HG03378 (cell line): ENCODE measurements around the gene DLL1.
A peak's percentile ranks its signal among the peaks of the same experiment; 100 is the strongest.
"Not testable (repeated sequence)": the region's sequence is repeated elsewhere in the genome, so short reads cannot be mapped to it uniquely, and the experiment has no call there.

Experiments used
- ATAC-seq: cut with Tn5 transposase; IDR thresholded peaks from one replicate; pipeline ENCODE4 v1.9.1; 2021; ENCODE audit warnings: mild to moderate bottlenecking, moderate library complexity; ENCODE audit not compliant: unreplicated experiment

The DLL1 gene, protein sequence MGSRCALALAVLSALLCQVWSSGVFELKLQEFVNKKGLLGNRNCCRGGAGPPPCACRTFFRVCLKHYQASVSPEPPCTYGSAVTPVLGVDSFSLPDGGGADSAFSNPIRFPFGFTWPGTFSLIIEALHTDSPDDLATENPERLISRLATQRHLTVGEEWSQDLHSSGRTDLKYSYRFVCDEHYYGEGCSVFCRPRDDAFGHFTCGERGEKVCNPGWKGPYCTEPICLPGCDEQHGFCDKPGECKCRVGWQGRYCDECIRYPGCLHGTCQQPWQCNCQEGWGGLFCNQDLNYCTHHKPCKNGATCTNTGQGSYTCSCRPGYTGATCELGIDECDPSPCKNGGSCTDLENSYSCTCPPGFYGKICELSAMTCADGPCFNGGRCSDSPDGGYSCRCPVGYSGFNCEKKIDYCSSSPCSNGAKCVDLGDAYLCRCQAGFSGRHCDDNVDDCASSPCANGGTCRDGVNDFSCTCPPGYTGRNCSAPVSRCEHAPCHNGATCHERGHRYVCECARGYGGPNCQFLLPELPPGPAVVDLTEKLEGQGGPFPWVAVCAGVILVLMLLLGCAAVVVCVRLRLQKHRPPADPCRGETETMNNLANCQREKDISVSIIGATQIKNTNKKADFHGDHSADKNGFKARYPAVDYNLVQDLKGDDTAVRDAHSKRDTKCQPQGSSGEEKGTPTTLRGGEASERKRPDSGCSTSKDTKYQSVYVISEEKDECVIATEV

DNA sequence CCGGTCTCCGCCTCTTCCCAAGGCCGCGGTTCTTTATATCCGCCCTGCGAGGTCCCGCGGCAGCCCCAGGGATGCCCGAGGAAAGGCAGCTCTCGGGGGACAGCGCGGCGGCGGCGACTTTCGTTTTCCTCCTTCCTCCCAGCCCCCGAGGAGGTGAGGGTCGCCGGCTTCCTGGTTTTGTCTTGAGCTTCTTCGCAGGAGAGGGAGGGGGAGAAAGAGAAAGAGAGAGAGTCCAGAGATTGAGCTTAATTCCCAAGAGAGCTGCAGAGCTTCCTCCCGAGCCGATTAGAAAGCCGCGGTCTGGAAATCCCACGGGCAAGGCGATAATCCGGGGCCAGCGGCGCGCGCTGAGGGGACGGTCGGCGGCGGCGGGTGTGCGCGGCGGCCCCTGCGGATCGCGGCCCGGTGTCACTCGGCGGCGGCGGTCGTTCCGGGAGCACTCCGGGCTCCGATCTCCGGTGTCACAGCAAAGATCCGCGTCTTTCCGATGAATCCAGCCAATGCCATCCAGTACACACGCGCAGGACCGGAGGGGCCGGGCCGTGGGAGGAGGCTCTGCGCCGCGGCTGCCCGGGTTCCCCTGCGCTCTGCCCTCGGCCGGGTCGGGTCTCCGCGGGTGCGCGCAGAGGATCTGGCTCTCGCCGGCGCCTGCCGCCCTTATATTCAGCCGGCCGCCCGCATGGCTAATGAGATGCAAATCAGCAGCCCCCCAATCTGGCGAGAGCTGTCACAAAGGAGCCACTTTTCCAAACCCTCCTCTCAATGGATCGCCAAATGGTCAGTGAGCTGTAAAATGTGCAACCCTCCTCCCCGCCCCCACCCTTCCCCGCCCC, at the start of gene DLL1:
Gene DLL1 (minus strand): TSS at position 783 of the 833 bp plus-strand sequence. CDS start 939 bp downstream, outside the sequence.
- ATAC-seq = no peak

DNA sequence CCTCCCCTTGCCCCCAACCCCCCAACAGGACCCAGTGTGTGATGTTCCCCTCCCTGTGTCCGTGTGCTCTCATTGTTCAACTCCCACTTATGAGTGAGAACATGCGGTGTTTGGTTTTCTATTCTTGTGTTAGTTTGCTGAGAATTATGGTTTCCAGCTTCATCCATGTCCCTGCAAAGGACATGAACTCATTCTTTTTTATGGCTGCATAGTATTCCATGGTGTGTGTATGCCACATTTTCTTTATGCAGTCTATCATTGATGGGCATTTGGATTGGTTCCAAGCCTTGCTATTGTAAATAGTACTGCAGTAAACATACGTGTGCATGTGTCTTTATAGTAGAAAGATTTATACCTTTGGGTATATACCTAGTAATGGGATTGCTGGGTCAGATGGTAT, 44.3 kb upstream of the DLL1 start:
- ATAC-seq = not testable (repeated sequence)

DNA sequence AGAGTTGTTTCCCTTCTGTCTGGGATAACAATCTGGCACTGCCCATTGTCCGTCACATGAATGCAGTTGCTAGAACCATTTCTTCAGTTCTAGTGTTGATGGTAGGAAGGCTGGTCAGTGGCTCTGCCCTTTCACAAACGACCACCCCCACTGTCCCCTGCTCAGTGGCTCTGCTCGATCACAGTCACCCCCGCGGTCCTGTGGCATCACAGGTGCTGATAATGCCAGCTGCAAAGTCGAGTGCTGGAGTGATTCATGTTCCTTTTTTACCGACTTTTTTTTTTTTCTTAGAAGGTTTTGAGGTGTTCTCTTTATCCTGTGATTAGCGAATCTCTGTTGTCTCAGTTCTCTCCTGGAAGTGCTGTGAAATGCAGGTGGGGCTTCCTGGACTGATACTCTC, 38.4 kb upstream of the DLL1 start:
- ATAC-seq = no peak

DNA sequence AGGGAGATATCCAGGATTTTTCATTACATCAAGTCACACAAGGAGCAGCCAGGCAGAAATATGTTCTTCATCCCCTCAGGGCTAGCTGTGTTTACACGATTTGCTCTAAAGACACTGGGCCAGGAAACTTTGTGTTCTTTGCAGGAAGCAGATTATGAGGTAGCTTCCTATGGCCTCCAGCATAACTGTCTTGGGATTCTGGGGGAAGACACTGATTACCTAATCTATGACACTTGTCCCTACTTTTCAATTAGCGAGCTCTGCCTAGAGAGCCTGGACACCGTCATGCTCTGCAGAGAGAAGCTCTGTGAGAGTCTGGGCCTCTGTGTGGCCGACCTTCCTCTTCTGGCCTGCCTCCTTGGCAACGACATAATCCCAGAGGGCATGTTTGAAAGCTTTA, 26.8 kb upstream of the DLL1 start:
- ATAC-seq = no peak

DNA sequence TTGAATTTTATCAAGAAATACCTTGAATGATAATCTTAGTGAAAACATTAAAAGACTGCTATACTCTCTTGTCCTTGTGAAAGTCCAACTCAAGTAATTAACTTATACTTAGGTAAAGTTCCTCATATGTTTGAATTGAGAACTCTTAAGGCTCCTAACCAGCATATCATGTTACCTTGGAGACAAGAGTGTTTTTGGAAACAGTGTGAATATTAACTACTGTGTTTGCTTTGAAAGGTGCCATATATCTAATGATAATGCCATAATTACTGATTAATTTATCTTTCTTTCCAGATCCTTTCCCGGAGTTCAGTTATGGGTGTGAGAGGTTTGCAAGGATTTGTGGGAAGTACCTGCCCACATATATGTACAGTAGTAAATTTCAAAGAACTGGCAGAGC, 26.2 kb upstream of the DLL1 start:
- no peak for ATAC-seq

DNA sequence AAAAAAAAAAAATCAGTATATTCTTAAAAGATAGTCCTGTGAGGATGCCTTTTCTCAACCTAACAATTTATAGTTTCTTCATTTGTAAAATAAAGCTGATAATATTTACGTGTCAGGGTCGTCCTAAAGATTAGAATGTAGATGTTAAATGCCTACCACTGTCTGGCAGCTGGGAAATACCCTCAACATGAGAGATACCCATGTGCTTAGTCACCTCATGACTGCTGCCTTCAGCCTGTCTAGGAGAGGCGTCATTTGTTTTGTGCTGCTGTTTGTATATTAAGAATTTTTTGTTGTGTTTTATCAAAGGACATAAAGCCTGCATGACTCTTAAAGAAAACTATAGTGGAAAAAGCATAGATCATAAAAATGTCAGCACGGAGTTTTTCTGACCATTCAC, 25.2 kb upstream of the DLL1 start:
- ATAC-seq = no peak

DNA sequence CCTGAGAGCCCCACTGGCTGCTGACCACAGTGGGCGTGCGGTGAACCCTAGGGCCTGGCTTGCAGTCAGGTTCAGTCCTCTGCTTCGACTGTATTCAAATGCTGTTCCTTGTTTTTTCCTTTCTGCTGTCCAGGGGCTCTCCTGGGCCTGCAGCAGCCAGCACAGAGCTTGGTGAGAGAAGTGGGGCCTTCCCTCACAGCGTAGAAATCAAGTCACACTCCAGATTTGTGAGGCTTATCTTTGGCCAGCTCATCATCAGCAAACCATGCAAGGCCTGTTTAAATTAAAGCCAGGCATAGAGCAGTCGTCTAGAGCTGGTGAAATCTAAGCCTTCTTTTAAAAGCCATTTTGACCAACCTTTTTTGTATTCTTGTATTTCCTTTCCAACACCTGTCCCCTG, 24.1 kb upstream of the DLL1 start:
- no peak for ATAC-seq

DNA sequence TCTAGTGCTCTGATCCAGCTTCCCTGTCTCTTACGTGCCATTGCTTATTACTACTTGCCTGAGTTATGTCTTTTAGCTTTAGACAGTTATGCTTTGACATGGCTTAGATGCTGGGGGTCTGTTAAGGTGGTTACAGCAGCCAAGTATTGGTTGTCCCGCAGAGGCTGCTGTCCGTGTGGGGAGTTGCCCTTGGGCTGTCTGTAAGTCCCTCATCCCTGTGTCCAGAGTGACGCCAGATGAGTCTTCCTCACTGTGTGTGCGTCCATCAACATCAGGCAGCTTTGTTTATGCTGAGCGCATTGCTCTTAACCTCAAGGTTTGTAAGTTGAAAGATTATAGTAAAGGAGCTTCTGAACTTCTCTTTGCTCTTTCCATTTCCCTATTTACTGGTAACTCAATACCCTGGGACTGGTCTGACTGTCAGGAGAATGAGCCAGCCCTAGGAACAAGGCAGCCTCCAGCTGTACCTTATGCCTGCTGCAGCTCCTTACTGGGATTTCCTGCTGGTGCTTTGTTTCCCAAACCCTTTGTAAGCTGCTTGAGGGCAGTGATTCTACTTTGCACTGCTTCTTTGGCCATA, 22.9 kb upstream of the DLL1 start:
- no peak for ATAC-seq

DNA sequence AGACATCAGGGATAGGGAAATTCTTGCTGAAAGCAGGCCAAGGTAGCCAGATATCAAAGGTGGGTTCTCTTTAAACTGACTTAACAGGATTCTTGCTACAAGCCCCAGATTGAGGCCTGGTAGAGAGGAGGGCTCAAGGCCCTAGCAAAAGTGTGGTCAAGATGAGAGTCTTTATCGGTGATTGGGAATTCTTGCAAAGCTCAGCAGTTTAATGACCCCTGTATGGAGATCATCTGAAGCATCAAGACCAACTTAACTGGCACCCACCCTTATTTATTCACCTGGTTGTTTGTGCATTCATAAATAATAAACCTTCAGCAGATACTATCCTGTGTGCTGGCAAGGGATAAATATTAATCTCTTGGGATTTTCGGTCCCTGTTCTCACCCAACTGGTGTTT, 22.0 kb upstream of the DLL1 start:
- no peak for ATAC-seq

DNA sequence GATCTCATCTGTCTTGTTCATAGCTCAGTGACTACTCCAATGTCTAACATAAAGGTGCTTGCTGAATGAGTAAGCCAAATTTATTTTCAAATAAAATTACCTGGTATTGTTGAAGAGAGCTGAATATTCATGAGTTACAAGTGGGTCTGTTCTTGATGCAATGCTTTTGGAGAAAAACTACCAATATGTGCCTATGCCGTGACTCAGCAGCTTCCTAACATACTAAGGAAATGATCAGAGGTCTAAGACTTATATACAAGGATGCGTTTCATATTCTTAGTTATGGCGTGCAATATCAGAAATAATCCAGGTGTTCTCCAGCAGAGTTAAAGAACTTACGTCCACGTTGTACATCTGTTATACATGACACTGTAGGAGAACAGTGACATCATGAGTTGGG, 20.8 kb upstream of the DLL1 start:
- no peak for ATAC-seq

DNA sequence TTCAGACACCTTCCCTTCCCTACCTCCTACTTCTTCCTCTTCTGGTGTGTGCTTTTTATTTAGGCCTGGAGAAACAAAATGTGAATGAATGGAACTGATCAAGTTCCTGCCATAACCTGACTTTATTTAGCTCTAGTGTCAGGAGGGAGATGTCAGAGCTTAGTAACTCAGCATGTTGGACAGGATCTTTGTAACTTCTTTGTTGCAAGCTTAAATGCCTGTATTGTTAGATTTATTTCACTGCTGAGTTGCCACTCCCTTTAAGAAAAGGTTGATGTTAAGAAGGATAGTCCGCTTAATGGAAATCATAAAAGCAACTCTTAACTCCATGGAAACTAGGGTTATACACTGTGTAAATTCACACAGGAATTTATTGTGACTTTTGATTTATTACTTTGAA, 17.9 kb upstream of the DLL1 start:
- no peak for ATAC-seq

DNA sequence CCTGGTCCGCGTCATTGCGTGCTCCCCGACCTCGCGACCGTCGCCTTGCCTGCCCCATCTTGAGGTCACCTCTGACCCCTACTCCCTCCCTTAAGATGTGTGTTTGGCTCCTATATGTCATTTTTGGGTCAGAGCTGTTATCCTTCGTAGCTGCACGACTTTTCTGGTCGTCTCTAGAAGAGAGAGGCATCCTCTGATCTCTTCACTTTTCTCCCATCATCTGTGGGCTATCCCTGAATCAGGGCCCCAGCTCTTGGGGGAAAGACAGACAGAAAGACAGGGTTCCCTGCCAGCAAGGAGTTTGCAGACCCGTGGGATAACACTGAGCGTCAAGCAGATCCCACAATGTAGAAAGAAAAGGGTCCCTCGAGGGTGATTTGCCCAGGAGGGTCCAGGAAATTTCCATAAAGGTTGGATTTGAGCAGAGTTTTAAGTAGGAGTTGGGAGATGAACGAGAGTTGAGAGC, 16.2 kb upstream of the DLL1 start:
- ATAC-seq = no peak

DNA sequence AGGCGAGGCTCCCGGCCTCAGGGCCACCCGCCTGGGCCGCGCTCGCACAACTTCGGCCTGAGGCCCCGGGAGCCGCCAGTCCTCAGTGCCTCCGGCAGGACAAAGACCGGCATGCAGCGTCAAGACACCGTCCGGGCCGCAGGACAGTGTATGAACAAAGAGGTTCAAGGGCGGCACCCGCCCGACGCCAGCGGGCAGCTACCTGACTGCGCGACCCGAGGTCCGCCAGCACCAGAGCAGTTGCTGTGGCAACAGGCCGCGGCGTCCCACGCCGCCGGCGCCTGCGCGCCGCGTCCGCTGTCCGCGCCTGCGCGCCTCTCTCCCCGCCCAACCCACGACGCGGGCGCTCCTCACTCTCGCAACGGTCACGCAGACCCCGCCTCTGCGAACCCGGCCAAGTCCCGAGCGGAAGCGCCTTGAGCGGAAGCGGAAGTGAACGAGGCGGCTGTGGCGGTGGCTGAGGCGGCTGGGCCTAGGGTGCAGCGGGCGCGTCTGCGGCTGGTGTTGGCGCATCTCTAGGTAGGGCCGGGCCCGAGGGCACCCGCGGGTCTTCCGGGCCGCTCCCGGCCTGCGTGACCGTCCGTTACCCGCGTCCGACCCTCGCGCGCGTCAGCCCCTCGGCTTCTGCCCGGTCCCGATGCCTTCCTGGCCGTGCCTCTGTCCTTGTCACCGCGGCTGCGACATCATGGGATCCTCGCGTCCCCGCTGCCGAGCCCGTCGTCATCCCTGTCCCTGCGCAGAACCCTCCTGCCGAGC, 15.6 kb upstream of the DLL1 start, which contains the start of gene FAM120B:
Gene FAM120B (plus strand): TSS at position 435 of the 756 bp plus-strand sequence. CDS start 10,633 bp downstream, outside the sequence.
- peak; percentile 92 for ATAC-seq

DNA sequence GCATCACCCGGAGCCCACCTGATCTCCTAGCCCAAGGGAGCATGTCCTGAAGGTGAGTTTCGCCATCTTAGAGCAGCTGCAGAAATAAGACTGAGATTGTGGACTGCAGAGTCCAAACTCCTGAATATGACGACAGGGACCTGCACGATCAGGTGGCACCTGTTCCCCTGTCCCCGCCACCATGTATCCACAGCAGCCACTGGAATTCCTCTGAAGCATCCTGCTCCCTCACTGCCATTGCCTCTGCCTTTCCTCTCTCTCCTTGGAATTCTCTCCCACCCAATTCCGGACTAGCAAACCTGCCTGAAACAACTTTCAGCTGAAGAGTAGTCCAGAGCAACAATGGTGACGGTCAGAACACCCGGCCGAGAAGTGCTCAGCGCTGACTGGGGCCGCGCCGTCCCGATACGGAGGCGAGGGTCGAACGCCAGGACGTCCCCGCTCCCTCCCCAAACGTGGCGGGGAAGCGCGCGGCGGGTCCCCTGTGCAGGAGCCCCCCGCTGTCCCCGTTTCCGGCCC, 15.0 kb upstream of the DLL1 start:
- no peak for ATAC-seq

DNA sequence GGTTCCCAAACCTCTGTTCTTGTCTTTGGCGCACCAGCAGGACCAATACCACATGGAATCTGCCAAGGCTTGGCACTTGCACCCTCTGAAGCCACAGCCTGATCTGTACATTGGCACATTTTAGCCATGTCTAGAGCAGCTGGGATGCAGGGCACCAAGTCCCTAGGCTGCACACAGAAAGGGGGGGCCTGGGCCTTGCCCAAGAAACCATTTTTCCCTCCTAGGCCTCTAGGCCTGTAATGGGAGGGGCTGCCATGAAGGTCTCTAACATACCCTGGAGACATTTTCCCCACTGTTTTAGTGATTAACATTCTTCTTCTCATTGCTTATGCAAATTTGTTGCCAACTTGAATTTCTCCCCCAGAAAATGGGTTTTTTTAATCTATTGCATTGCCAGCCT, 10.3 kb upstream of the DLL1 start:
- ATAC-seq = no peak

DNA sequence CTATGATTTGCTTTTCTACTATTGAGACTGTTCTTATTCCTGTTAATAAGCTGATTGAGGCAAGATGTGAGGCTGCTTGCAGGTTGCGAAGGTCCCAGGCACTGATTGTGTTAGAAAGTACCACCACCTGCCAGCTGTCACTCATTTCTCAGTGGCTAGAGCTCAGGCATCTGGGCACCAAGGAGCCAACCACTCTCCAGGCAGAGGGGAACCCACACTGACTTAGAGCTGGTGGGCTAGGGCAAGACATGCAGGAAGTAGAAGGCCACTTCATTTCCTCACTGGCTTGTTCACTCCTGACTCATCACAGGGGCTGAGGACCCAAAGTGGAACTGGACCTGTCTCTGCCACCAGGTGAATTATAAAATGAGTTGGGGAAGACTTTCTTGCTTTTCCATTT, 7.8 kb upstream of the DLL1 start:
- no peak for ATAC-seq

DNA sequence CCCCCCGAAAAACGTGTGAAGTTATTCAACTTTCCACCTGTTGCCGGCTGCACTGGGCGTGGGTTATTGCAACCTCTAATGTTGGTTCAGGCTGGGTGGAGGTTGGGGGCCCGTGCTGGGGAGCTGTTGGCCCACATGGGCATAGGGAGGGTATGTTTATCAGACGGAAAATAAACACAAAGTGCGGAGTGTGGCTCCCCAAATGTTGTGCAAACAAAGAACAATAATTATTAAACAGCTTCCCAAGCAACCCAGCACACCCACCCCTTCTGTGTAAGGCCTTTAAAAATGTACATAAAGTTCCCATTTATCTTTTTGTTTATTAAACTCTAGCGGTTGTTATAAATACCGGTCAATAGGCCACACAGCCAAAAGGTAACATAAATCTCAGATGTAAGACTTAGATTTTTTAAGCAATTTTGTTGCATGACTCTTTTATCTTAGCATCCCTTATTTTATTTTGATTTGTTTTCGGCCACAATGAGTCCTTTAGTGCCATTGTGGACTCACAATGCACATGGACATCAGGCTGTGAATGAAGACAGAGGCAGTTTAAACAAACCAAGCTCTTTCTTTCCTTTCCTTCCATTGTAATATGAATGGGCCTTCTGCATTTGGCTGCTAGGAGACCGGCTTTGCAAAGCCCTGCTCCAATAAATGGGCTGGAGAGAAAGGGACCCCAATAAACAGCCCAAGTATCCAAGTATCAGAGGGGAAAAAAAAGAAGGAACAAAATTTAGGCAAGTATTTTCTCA, 6.9 kb upstream of the DLL1 start:
- ATAC-seq = no peak

DNA sequence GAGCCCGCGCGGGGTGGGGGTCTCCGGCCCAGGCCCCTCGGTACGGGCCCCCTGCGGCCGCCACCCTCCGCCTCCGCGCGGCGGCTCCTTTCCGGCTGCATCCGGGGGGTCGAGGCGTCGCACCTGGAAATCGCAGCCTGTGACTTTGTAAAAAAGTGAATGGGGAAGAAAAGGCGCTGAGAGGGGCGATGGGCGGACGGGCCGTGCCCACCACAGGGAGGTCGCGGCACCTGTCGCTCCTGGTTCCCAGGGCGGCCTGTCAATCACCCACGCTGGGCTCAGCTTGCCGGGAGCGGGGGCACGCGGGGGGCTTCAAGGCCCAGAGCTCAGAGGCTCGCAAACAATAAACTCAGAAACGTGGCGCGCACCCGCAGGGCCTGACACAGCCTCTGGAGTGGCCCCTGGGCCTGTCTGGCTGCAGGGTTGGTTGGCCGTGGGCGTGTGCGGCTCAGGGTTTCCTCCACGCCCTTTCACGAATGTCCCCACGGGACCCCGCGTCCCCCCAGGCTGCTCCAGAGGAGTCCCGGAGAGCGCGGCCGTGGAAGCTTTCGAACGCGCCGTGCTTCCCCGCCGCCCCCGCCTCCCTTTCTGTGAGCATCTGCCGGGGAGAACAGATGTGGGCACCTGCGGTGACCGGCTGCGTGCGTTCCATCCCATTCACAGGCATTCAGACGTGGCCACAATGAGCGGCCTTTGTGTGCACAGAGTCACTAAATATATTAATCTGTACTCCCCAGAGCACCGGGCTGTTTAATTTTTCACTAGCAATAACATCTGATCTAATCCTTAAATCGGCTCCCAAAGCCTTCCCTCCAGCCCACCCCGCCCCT, 6.1 kb upstream of the DLL1 start:
- no peak for ATAC-seq

DNA sequence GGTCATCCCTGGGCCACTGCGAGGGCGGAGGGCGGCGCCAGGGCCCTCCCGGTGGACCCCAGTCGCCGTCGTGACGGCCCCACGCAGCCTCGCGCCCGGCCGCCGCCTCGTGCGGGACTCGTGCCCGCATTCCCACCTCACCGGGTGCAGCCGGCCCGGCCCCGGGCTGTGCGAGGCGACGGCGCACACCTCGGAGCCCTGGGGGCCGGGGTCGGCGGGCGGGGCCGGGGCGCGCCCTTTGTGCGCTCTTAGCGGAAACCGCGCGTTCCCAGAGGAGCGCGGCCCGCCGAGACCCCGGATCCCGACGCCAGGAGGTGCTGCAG, 5.5 kb upstream of the DLL1 start:
- no peak for ATAC-seq
